HEK293T (cell line): ENCODE data around the gene IGSF3.

Experiments
- ARNT ChIP-seq: fragments of 450-650 bp; IDR thresholded peaks from 2 replicates; pipeline ENCODE4 v1.6.1; 2017; ENCODE audit warnings: mild to moderate bottlenecking
- BHLHE40 ChIP-seq: fragments of 450-650 bp; IDR thresholded peaks from 2 replicates; pipeline ENCODE4 v1.6.1; 2016; ENCODE audit warnings: mild to moderate bottlenecking, moderate library complexity, borderline replicate concordance
- ELF4 ChIP-seq: fragments of 450-650 bp; IDR thresholded peaks from 2 replicates; pipeline ENCODE4 v1.6.1; 2017; ENCODE audit warnings: antibody characterized with exemption
- FOXA1 ChIP-seq: fragments of 450-650 bp; IDR thresholded peaks from 2 replicates; pipeline ENCODE4 v1.6.1; 2016; ENCODE audit warnings: mild to moderate bottlenecking
- FOXK2 ChIP-seq: fragments of 450-650 bp; IDR thresholded peaks from 2 replicates; pipeline ENCODE4 v1.6.1; 2016; ENCODE audit warnings: mild to moderate bottlenecking
- FOXM1 ChIP-seq: fragments of 450-650 bp; IDR thresholded peaks from 2 replicates; pipeline ENCODE4 v1.6.1; 2017; ENCODE audit warnings: mild to moderate bottlenecking, borderline replicate concordance
- HDGF ChIP-seq: fragments of 450-650 bp; IDR thresholded peaks from 2 replicates; pipeline ENCODE4 v1.6.1; 2017; ENCODE audit warnings: antibody characterized with exemption, borderline replicate concordance
- L3MBTL2 ChIP-seq: fragments of 450-650 bp; conservative IDR thresholded peaks from 2 replicates; pipeline ENCODE4 v1.6.1; 2016; ENCODE audit warnings: mild to moderate bottlenecking
- NFRKB ChIP-seq: fragments of 450-650 bp; IDR thresholded peaks from 2 replicates; pipeline ENCODE4 v1.6.1; 2016; ENCODE audit warnings: mild to moderate bottlenecking, moderate library complexity
- SP1 ChIP-seq: fragments of 450-650 bp; IDR thresholded peaks from 2 replicates; pipeline ENCODE4 v1.6.1; 2017
- SUZ12 ChIP-seq: fragments of 450-650 bp; IDR thresholded peaks from 2 replicates; pipeline ENCODE4 v1.6.1; 2016; ENCODE audit warnings: mild to moderate bottlenecking
- TARDBP ChIP-seq: fragments of 450-650 bp; IDR thresholded peaks from 2 replicates; pipeline ENCODE4 v1.6.1; 2016
- ZNF384 ChIP-seq: fragments of 450-650 bp; IDR thresholded peaks from 2 replicates; pipeline ENCODE4 v1.6.1; 2016

- no peak for TF ChIP-seq FOXA1
- TF ChIP-seq FOXK2: no peak
- TF ChIP-seq BHLHE40: no peak
- no peak for TF ChIP-seq SUZ12
- no peak for TF ChIP-seq ZNF384
- no peak for TF ChIP-seq HDGF
- no peak for TF ChIP-seq NFRKB
- TF ChIP-seq SP1: no peak
- TF ChIP-seq TARDBP: no peak
- no peak for TF ChIP-seq L3MBTL2
- TF ChIP-seq ELF4: no peak
- TF ChIP-seq FOXM1: no peak
- TF ChIP-seq ARNT: no peak
Measured at GRCh38 chr1:116668277-116668676, 744 bp upstream of the IGSF3 start.
